Urinary bladder (tissue), 4 donors: ENCODE measurements around the gene GHRHR. TPM values are rescaled to one million over a fixed set of nuclear protein-coding genes. Genes with fewer than 3 reads are reported as not detected.

Source experiments
- DNase-seq: peaks from one replicate; pipeline ENCODE4 v3.0.0-alpha.2; 2015; ENCODE audit errors: extremely low spot score
- H3K27ac ChIP-seq: one replicate; pipeline ENCODE4 v1.5.1; 2013; ENCODE audit warnings: low read depth, mild to moderate bottlenecking, moderate library complexity
- H3K36me3 ChIP-seq: one replicate; pipeline ENCODE4 v1.6.1; 2013; ENCODE audit warnings: mild to moderate bottlenecking, moderate library complexity; ENCODE audit not compliant: insufficient read depth
- H3K4me1 ChIP-seq: one replicate; pipeline ENCODE4 v1.6.1; 2013; ENCODE audit warnings: mild to moderate bottlenecking, moderate library complexity; ENCODE audit not compliant: insufficient read depth
- H3K4me3 ChIP-seq: one replicate; pipeline ENCODE4 v1.5.1; 2013; ENCODE audit warnings: low read depth, low read length
- WGBS: extraction: QIAGEN DNeasy Blood & Tissue Kit; methylation state at CpG from one replicate; pipeline ENCODE4 v1.1.7; 2013; 5-methylcytosine and 5-hydroxymethylcytosine counted together
- polyA plus RNA-seq: library from polyadenylated mRNA; stranded (reverse); fragments of 200-250 nt; gene quantifications from one replicate; pipeline ENCODE4 v1.2.3, GENCODE V29; 2013
- total RNA-seq: library from RNA; depleted of rRNA; stranded (reverse); fragments of >200 nt; gene quantifications from one replicate; pipeline ENCODE4 v1.2.3, GENCODE V29; 2014
- donor health status: healthy with polysubstance abuse.
- donor health status: healthy.

The GHRHR gene
- total and polyA plus RNA-seq, 2 donors: not detected

GRCh38 chr7:30932562-30932961 lies 31.2 kb upstream of the GHRHR start:
- WGBS: 88% methylated on average over 6 of the region's 6 CpGs
- Histone ChIP-seq H3K4me3 (no peak overlapping the region), H3K36me3 (no peaks in the 10 kb centered on the region), H3K27ac (no peak overlapping the region), H3K4me1 (no peaks in the 10 kb centered on the region)
- no peak for DNase-seq

- Histone ChIP-seq H3K4me1 (no peaks in the 10 kb centered on the region), H3K27ac (no peak overlapping the region), H3K36me3 (no peaks in the 10 kb centered on the region), H3K4me3 (no peak overlapping the region)
- 85% methylated on average over 26 of the region's 26 CpGs for WGBS
- DNase-seq: no peak
Observed at GRCh38 chr7:30933124-30933974, 30.4 kb upstream of the GHRHR start.

DNA sequence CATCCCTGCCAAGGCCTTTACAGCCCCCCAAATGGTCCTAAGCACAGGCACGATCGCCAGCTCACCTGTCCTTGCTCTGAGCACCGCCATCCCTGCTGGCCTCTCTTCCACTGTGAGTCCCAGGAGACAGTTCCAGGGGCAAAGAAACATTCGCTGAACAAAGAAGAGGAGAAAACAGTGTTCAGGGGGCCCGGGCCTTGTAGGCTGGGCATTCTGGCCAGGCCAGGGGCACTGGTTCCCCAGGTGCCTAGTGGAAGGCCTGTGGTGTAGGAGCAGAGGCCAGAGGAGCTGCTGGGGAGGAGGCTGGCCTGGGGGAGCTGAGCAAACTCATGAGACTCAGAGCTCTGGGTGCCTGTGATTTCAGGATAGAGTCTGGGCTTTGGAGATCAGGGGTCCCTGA lies 29.5 kb upstream of the GHRHR start:
- Histone ChIP-seq H3K4me3 (no peak overlapping the region), H3K36me3 (no peaks in the 10 kb centered on the region), H3K4me1 (no peaks in the 10 kb centered on the region), H3K27ac (no peak overlapping the region)
- no peak for DNase-seq
- WGBS: 94% methylated on average over 5 of the region's 5 CpGs

DNA sequence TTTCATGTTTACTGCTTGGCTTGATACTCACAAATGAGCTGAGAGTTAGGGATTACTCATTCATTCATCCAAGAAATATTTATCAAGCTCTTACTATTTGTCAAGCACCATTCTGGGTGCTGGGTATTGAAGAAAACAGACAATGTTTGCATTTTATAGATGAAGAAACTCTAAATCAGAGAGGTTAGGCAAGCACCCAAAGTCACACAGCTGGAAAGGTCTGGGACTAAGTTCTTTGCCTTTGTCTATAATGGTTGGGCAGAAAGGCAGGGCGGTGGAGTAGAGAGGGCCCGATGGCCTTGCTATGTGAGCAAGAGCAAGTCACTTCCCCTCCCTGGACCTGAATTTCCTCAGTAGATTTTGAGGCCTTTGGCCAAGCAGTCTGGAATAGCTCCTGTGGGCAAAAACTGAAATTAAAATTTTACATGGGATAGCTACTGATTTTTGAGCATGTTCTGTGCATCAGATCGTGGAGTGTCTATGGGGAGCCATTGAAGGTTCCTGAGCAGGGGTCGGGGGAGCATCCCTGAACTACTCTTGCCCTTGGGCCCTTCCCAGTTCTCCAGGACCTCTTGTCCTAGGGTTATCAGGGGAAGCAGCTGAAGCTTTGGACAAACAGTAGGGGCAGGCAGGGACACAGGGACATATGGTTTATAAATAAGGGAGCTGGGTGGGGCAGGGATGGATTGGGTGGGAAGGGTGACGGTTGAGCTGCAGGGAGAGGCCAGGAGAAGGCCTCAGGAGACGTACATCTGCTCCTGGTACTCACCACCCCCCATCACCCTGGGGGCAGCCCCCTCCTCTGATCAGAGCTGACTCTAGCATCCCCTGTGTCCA lies 28.8 kb upstream of the GHRHR start:
- H3K4me1 ChIP-seq: no peaks in the 10 kb centered on the region
- no peak overlapping the region for H3K4me3 ChIP-seq
- WGBS: 86% methylated on average over 6 of the region's 6 CpGs
- H3K27ac ChIP-seq: no peak overlapping the region
- no peak for DNase-seq
- H3K36me3 ChIP-seq: no peaks in the 10 kb centered on the region

- Histone ChIP-seq H3K36me3 (no peaks in the 10 kb centered on the region), H3K27ac (no peak overlapping the region), H3K4me1 (no peaks in the 10 kb centered on the region), H3K4me3 (no peak overlapping the region)
- WGBS: 91% methylated on average over 3 of the region's 3 CpGs
- no peak for DNase-seq
Observed at GRCh38 chr7:30935569-30935877, 28.2 kb upstream of the GHRHR start.

- DNase-seq: no peak
- Histone ChIP-seq H3K4me3 (no peak overlapping the region), H3K27ac (no peak overlapping the region), H3K4me1 (no peaks in the 10 kb centered on the region), H3K36me3 (no peaks in the 10 kb centered on the region)
Observed at GRCh38 chr7:30936650-30937245, 27.0 kb upstream of the GHRHR start.

DNA sequence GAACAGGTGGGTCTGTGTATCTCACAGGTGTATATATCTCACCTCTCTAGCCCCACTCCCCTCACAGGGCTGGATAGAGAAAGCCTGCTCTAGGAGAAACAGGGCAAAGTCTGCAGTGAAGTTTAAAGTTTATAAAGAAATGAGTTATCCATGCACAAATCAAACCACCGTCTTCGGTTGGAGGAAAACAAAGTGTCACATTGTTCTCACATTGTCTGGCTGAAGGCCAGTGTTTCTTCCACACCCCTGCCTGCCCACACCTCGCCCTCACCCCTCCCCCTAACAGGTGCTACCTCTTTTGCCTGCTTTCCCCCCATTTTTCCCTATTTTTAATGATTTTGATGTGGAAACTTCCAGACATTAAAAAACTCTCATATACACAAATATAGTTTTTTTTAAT lies 26.3 kb upstream of the GHRHR start:
- no peak overlapping the region for H3K27ac ChIP-seq
- DNase-seq: no peak
- no peaks in the 10 kb centered on the region for H3K36me3 ChIP-seq
- H3K4me1 ChIP-seq: no peaks in the 10 kb centered on the region
- no peak overlapping the region for H3K4me3 ChIP-seq
- 61% methylated on average over 3 of the region's 3 CpGs for WGBS

GRCh38 chr7:30938435-30939316 lies 25.1 kb upstream of the GHRHR start:
- 17% methylated on average over 25 of the region's 25 CpGs for WGBS
- Histone ChIP-seq H3K4me3 (no peak overlapping the region), H3K4me1 (no peaks in the 10 kb centered on the region), H3K36me3 (no peaks in the 10 kb centered on the region), H3K27ac (no peak overlapping the region)
- no peak for DNase-seq

DNA sequence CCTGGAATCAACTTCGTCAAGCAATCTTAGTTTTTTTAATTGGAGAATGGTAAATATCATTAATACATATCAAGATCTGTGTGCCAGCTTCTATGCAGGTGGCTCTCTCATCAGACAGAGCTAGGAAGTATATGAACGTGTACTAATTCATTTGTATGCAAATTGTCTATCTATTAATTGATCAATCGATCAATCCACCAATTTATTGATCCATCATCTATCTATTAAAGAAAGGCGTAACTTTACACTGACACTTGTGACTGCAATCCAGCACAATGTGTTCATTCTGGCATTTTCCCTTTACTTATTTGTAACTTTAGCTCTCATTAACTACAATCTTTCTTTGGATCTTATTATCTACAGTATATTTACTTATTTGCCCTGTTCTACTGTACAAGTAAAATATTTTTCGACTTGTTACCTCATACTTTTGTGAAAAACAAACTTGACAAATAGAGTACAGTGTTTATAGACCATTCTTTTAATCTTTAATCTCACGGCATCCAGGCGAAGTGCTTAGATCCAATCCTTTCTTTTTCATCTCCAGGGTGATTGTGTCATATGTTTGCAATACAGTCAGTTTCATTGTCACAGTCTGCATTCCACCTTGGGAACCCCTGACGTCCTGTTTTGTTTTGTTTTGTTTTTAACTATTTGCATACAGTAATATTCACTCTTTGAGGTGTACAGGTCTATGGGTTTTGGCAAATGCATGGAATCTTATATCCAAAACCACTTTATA lies 22.0 kb upstream of the GHRHR start:
- 54% methylated on average over 8 of the region's 8 CpGs for WGBS

DNA sequence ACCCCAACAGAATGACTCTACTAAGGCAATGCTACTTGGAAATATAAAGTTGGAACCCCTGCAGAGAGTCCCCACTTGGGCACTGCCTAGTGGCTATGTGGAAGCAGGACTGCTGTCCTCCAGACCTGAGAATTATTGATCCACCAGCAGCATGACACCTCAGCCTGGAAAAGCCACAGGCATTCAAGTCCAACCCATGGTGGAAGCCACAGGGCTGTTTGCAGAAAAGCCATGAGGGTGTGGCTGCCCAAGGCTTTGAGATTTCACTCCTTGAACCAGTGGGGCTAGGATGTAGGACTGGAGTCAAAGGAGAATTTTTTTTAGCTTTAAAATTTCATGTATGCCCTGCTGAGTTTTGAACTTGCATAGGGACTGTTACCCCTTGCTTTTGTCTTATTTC lies 13.6 kb upstream of the GHRHR start:
- Histone ChIP-seq H3K4me3 (no peak overlapping the region), H3K36me3 (no peaks in the 10 kb centered on the region), H3K4me1 (no peaks in the 10 kb centered on the region), H3K27ac (no peak overlapping the region)
- DNase-seq: no peak

More for the DNA sequence above, 22.0 kb upstream of the GHRHR start:
- H3K4me3 ChIP-seq: no peak overlapping the region
- DNase-seq: no peak
- no peaks in the 10 kb centered on the region for H3K36me3 ChIP-seq
- H3K4me1 ChIP-seq: no peaks in the 10 kb centered on the region
- no peak overlapping the region for H3K27ac ChIP-seq

GRCh38 chr7:30954914-30955313 lies 8.8 kb upstream of the GHRHR start:
- DNase-seq: no peak
- H3K4me1 ChIP-seq: no peaks in the 10 kb centered on the region
- H3K27ac ChIP-seq: no peak overlapping the region
- no peaks in the 10 kb centered on the region for H3K36me3 ChIP-seq
- WGBS: 48% methylated on average over 4 of the region's 4 CpGs
- no peak overlapping the region for H3K4me3 ChIP-seq

GRCh38 chr7:30956704-30957103 lies 7.0 kb upstream of the GHRHR start:
- DNase-seq: no peak
- H3K4me1 ChIP-seq: no peaks in the 10 kb centered on the region
- H3K27ac ChIP-seq: no peak overlapping the region
- no peaks in the 10 kb centered on the region for H3K36me3 ChIP-seq
- 100% methylated on average over 1 of the region's 1 CpG for WGBS
- no peak overlapping the region for H3K4me3 ChIP-seq

GRCh38 chr7:30965372-30965771 lies 1.6 kb downstream of the GHRHR start:
- no peak overlapping the region for H3K27ac ChIP-seq
- 67% methylated on average over 4 of the region's 4 CpGs for WGBS
- no peak for DNase-seq
- H3K36me3 ChIP-seq: no peaks in the 10 kb centered on the region
- H3K4me3 ChIP-seq: no peak overlapping the region
- no peaks in the 10 kb centered on the region for H3K4me1 ChIP-seq
